H9 (cell line): Measurements from ENCODE around the gene CYB561D1. TPM values are rescaled to one million over a fixed set of nuclear protein-coding genes. Genes with fewer than 3 reads are reported as not detected.

Source experiments
- DNase-seq: peaks from one replicate; pipeline ENCODE4 v3.0.0-alpha.2; 2017
- H2AFZ ChIP-seq: one replicate; pipeline ENCODE4 v1.6.1; 2013; ENCODE audit warnings: mild to moderate bottlenecking, low read length, control low read depth, moderate library complexity
- H2AK5ac ChIP-seq: 2 replicates; pipeline ENCODE4 v1.6.1; 2013; ENCODE audit warnings: low read length, control low read depth, mixed read lengths; ENCODE audit not compliant: insufficient read length
- H2BK120ac ChIP-seq: one replicate; pipeline ENCODE4 v1.6.1; 2013; ENCODE audit warnings: low read depth, mild to moderate bottlenecking, low read length, control low read depth, inconsistent platforms; ENCODE audit not compliant: poor library complexity, severe bottlenecking
- H2BK12ac ChIP-seq: 2 replicates; pipeline ENCODE4 v1.6.1; 2013; ENCODE audit warnings: low read length, control low read depth, mixed read lengths, low read depth; ENCODE audit not compliant: insufficient read length
- H2BK15ac ChIP-seq: 2 replicates; pipeline ENCODE4 v1.6.1; 2013; ENCODE audit warnings: low read depth, low read length, control low read depth
- H2BK20ac ChIP-seq: one replicate; pipeline ENCODE4 v1.6.1; 2013; ENCODE audit warnings: low read depth, mild to moderate bottlenecking, low read length, control low read depth, inconsistent platforms; ENCODE audit not compliant: poor library complexity, severe bottlenecking
- H2BK5ac ChIP-seq: 2 replicates; pipeline ENCODE4 v1.6.1; 2013; ENCODE audit warnings: low read length, control low read depth, mixed read lengths; ENCODE audit not compliant: insufficient read length
- H3K14ac ChIP-seq: 2 replicates; pipeline ENCODE4 v1.6.1; 2013; ENCODE audit warnings: low read length, control low read depth; ENCODE audit not compliant: insufficient read depth
- H3K18ac ChIP-seq: 2 replicates; pipeline ENCODE4 v1.6.1; 2013; ENCODE audit warnings: low read depth, mild to moderate bottlenecking, mixed read lengths, low read length, control low read depth; ENCODE audit not compliant: insufficient read length
- H3K23ac ChIP-seq: 2 replicates; pipeline ENCODE4 v1.6.1; 2013; ENCODE audit warnings: low read length, control low read depth, mixed read lengths, low read depth; ENCODE audit not compliant: insufficient read length
- H3K23me2 ChIP-seq: 2 replicates; pipeline ENCODE4 v1.6.1; 2013; ENCODE audit warnings: low read depth, mild to moderate bottlenecking, mixed read lengths, low read length, control low read depth; ENCODE audit not compliant: insufficient read length, poor library complexity, severe bottlenecking
- H3K27ac ChIP-seq: 2 replicates; pipeline ENCODE4 v1.5.1; 2013; ENCODE audit warnings: low read length, control low read depth, mixed read lengths, low read depth; ENCODE audit not compliant: insufficient read length
- H3K27me3 ChIP-seq: 2 replicates; pipeline ENCODE4 v1.6.1; 2013; ENCODE audit warnings: low read length, control low read depth, inconsistent platforms; ENCODE audit not compliant: insufficient read depth
- H3K4ac ChIP-seq: 2 replicates; pipeline ENCODE4 v1.6.1; 2013; ENCODE audit warnings: low read depth, mild to moderate bottlenecking, control low read depth, inconsistent platforms, low read length, moderate library complexity
- H3K4me1 ChIP-seq: 2 replicates; pipeline ENCODE4 v1.6.1; 2013; ENCODE audit warnings: low read length, control low read depth, inconsistent platforms; ENCODE audit not compliant: insufficient read depth
- H3K4me2 ChIP-seq: 2 replicates; pipeline ENCODE4 v1.6.1; 2013; ENCODE audit warnings: low read length, control low read depth, mixed read lengths; ENCODE audit not compliant: insufficient read length, insufficient read depth
- H3K56ac ChIP-seq: 2 replicates; pipeline ENCODE4 v1.6.1; 2013; ENCODE audit warnings: low read depth, mild to moderate bottlenecking, mixed read lengths, low read length, control low read depth; ENCODE audit not compliant: insufficient read length
- H3K79me1 ChIP-seq: 2 replicates; pipeline ENCODE4 v1.6.1; 2013; ENCODE audit warnings: low read depth, mild to moderate bottlenecking, moderate library complexity, low read length, control low read depth, inconsistent platforms; ENCODE audit not compliant: insufficient read depth, poor library complexity, severe bottlenecking
- H3K79me2 ChIP-seq: 2 replicates; pipeline ENCODE4 v1.6.1; 2013; ENCODE audit warnings: low read length, control low read depth, inconsistent platforms; ENCODE audit not compliant: insufficient read depth
- H3K9ac ChIP-seq: 2 replicates; pipeline ENCODE4 v1.6.1; 2013; ENCODE audit warnings: low read length, control low read depth, mixed read lengths; ENCODE audit not compliant: insufficient read length; ENCODE audit errors: extremely low read depth
- H3K9me3 ChIP-seq: one replicate; pipeline ENCODE4 v1.6.1; 2013; ENCODE audit warnings: low read depth, low read length, inconsistent platforms; ENCODE audit not compliant: control insufficient read depth
- H3T11ph ChIP-seq: one replicate; pipeline ENCODE4 v1.6.1; 2013; ENCODE audit warnings: mild to moderate bottlenecking, low read length, control low read depth, inconsistent platforms
- H4K20me1 ChIP-seq: one replicate; pipeline ENCODE4 v1.6.1; 2013; ENCODE audit not compliant: control insufficient read depth, insufficient read length, insufficient read depth
- H4K5ac ChIP-seq: 2 replicates; pipeline ENCODE4 v1.6.1; 2013; ENCODE audit warnings: low read depth, mild to moderate bottlenecking, mixed read lengths, low read length, control low read depth; ENCODE audit not compliant: insufficient read length
- H4K8ac ChIP-seq: replicated peaks from 2 replicates; pipeline ENCODE4 v1.6.1; 2013; ENCODE audit warnings: low read length, control low read depth, mixed read lengths, low read depth; ENCODE audit not compliant: insufficient read length
- H4K91ac ChIP-seq: 2 replicates; pipeline ENCODE4 v1.6.1; 2013; ENCODE audit warnings: low read depth, mild to moderate bottlenecking, moderate library complexity, mixed read lengths, low read length, control low read depth; ENCODE audit not compliant: insufficient read length
- H3K27ac Mint-ChIP-seq, 3 experiments: 2 replicates in 2 of 3; 3 replicates in 1 of 3; pipeline ENCODE4 v1.8.0; 2020 to 2021; ENCODE audit warnings: mixed read lengths in 3 of 3, mild to moderate bottlenecking in 1 of 3, moderate library complexity in 1 of 3
- H3K27me3 Mint-ChIP-seq: 2 replicates; pipeline ENCODE4 v1.8.0; 2021; ENCODE audit warnings: low read depth, mild to moderate bottlenecking, moderate library complexity, mixed read lengths
- H3K36me3 Mint-ChIP-seq, 3 experiments: 2 replicates in 2 of 3; 3 replicates in 1 of 3; pipeline ENCODE4 v1.8.0; 2020 to 2021; ENCODE audit warnings: low read depth in 3 of 3, mixed read lengths in 3 of 3; ENCODE audit not compliant: insufficient read depth in 1 of 3
- H3K4me1 Mint-ChIP-seq, 2 experiments: 2 replicates each; pipeline ENCODE4 v1.8.0; 2020; ENCODE audit warnings: mixed read lengths in 2 of 2
- H3K4me3 Mint-ChIP-seq, 2 experiments: 2 replicates in 1 of 2; 3 replicates in 1 of 2; pipeline ENCODE4 v1.8.0; 2020 to 2021; ENCODE audit warnings: mild to moderate bottlenecking in 2 of 2, mixed read lengths in 2 of 2, moderate library complexity in 1 of 2
- H3K9me3 Mint-ChIP-seq, 2 experiments: 2 replicates in 1 of 2; 3 replicates in 1 of 2; pipeline ENCODE4 v1.8.0; 2020; ENCODE audit warnings: mild to moderate bottlenecking in 2 of 2, mixed read lengths in 2 of 2, moderate library complexity in 1 of 2
- WGBS: extraction: QIAGEN DNeasy Blood & Tissue Kit; methylation state at CpG from one replicate; pipeline ENCODE4 v1.1.7; 2013; ENCODE audit warnings: missing lambda C conversion rate, low lambda C conversion rate, mixed read lengths; ENCODE audit not compliant: insufficient read length; ENCODE audit errors: extremely low coverage; 5-methylcytosine and 5-hydroxymethylcytosine counted together
- total RNA-seq: library from RNA; stranded (reverse); gene quantifications from 2 replicates; pipeline ENCODE4 v1.2.1, GENCODE V29; 2021
- TF ChIP-seq, protein P1 (sequence below): fragments of 200-600 bp; sonication (generic); conservative IDR thresholded peaks from 3 replicates; pipeline ENCODE4 v1.8.0; 2021; ENCODE audit warnings: antibody characterized with exemption, mild to moderate bottlenecking

Gene CYB561D1
- total RNA-seq, 1 experiment from 2014 or later = 6.5 TPM

- H4K20me1 ChIP-seq = no peaks in the 10 kb centered on the region
- no peak overlapping the region for H2BK12ac ChIP-seq
- no peak overlapping the region for H2AFZ ChIP-seq
- H3K14ac ChIP-seq = no peak overlapping the region
- H3K9me3 Mint-ChIP-seq = no peaks in the 10 kb centered on the region
- no peak overlapping the region for H3K27ac ChIP-seq
- H4K91ac ChIP-seq = no peak overlapping the region
- DNase-seq = peak; percentile 84
- WGBS = no CpG with 5 or more reads among the region's 12 CpGs
- H2BK5ac ChIP-seq = no peak overlapping the region
- no peak overlapping the region for H4K8ac ChIP-seq
- H3K23ac ChIP-seq = no peak overlapping the region
- no peak overlapping the region for H3K9ac ChIP-seq
- H3K27me3 Mint-ChIP-seq = no peaks in the 10 kb centered on the region
- H3K23me2 ChIP-seq = no peaks in the 10 kb centered on the region
- H4K5ac ChIP-seq = no peak overlapping the region
- no peak overlapping the region for H3K4ac ChIP-seq
- no peak overlapping the region for H2BK20ac ChIP-seq
- no peak overlapping the region for H3K18ac ChIP-seq
- no peaks in the 10 kb centered on the region for H3K9me3 ChIP-seq
- H3K4me2 ChIP-seq = no peak overlapping the region
- no peaks in the 10 kb centered on the region for H3K79me1 ChIP-seq
- no peak overlapping the region for H2AK5ac ChIP-seq
- no peak overlapping the region for H3T11ph ChIP-seq
- 0 out of 5 replicates have a peak overlapping the region, but pooled peaks of 1 of the 2 experiments have one; percentile 57 for H3K4me3 Mint-ChIP-seq
- TF ChIP-seq, protein P1, sequence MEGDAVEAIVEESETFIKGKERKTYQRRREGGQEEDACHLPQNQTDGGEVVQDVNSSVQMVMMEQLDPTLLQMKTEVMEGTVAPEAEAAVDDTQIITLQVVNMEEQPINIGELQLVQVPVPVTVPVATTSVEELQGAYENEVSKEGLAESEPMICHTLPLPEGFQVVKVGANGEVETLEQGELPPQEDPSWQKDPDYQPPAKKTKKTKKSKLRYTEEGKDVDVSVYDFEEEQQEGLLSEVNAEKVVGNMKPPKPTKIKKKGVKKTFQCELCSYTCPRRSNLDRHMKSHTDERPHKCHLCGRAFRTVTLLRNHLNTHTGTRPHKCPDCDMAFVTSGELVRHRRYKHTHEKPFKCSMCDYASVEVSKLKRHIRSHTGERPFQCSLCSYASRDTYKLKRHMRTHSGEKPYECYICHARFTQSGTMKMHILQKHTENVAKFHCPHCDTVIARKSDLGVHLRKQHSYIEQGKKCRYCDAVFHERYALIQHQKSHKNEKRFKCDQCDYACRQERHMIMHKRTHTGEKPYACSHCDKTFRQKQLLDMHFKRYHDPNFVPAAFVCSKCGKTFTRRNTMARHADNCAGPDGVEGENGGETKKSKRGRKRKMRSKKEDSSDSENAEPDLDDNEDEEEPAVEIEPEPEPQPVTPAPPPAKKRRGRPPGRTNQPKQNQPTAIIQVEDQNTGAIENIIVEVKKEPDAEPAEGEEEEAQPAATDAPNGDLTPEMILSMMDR = peak; percentile 81
- no peak overlapping the region for H2BK120ac ChIP-seq
- H3K27me3 ChIP-seq = no peaks in the 10 kb centered on the region
- peaks cover 2% of the 10 kb centered on the region; the same call in 1 of the 2 replicates for H3K4me1 ChIP-seq
- peaks cover 20 to 21% of the 10 kb centered on the region in 2 experiments for H3K4me1 Mint-ChIP-seq
- H3K36me3 Mint-ChIP-seq = peaks cover 0 to 11% (median 5%) of the 10 kb centered on the region in 3 experiments; a peak in 5 of 7 replicates
- no peaks in the 10 kb centered on the region for H3K79me2 ChIP-seq
- H2BK15ac ChIP-seq = no peak overlapping the region
- H3K27ac Mint-ChIP-seq = peak overlapping the region in 2 of 3 experiments; percentile 41 to 73; a peak in 2 of 7 replicates
- H3K56ac ChIP-seq = no peak overlapping the region
Observed at GRCh38 chr1:109498161-109498801, 4.4 kb downstream of the CYB561D1 start.
